ENCODE results near the gene CYP1A2.

DNA sequence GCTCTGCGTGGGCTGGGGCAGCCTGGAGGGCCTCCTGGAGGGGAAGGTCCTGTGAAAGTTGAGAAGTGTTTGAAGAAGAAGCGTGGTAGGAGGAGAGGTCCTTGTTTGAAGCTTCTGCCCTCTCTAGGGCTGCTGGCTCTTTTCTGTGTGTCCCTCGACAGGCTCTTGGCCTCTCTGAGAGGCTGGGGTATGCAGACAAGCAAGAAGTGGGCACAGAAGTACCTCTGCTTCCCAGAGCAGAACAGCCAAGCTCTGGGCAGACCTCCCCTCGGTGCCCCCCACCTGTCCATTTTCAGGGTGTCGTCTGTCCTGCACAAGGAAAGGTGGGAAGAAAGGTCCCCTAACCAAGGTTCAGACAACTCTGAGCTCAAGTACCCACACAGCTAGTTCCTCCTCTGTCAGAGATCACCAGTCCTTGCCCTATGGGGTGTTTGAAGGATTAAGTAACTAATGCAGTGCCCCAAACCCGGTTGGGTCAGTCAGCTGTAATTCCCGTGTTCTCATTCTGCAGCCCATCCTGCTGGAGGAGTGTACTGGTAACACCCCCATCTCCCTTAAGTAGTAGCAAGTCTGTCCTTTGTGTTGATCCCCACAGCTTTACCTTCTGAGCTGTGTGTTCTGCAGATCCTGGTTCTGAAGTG, 39.5 kb downstream of the CYP1A2 start:
- TF ChIP-seq, protein P1, sequence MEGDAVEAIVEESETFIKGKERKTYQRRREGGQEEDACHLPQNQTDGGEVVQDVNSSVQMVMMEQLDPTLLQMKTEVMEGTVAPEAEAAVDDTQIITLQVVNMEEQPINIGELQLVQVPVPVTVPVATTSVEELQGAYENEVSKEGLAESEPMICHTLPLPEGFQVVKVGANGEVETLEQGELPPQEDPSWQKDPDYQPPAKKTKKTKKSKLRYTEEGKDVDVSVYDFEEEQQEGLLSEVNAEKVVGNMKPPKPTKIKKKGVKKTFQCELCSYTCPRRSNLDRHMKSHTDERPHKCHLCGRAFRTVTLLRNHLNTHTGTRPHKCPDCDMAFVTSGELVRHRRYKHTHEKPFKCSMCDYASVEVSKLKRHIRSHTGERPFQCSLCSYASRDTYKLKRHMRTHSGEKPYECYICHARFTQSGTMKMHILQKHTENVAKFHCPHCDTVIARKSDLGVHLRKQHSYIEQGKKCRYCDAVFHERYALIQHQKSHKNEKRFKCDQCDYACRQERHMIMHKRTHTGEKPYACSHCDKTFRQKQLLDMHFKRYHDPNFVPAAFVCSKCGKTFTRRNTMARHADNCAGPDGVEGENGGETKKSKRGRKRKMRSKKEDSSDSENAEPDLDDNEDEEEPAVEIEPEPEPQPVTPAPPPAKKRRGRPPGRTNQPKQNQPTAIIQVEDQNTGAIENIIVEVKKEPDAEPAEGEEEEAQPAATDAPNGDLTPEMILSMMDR (IDR thresholded peaks at IDR 0.05; ENCODE audit: low read length), result no peak
- no peak for TF ChIP-seq EZH2 (optimal IDR thresholded peaks at IDR 0.05; ENCODE audit: low read depth, low read length)
